WTC11 (cell line): ENCODE data around the gene FUBP3. TPM values are rescaled to one million over a fixed set of nuclear protein-coding genes. Genes with fewer than 3 reads are reported as not detected.

Experiments used
- ATAC-seq: fragments of 200-7000 bp; cut with Tn5 transposase; 2 replicates; pipeline ENCODE4 v1.10.0; 2021; ENCODE audit warnings: mild to moderate bottlenecking, moderate library complexity
- CTCF ChIA-PET: fragments of 300-600 bp; sonication (Branson Sonifier 250); formaldehyde crosslinking; loops from one replicate; lab custom pipeline; 2021; ENCODE audit warnings: antibody characterized with exemption; lab: Charles Lee
- POLR2A ChIA-PET: fragments of 350-600 bp; sonication (Branson Sonifier 250); formaldehyde crosslinking; loops from one replicate; lab custom pipeline; 2021; ENCODE audit warnings: antibody characterized with exemption; lab: Charles Lee
- DNase-seq: peaks from one replicate; pipeline ENCODE4 v3.0.0; 2021; ENCODE audit warnings: low spot score
- H3K27ac Mint-ChIP-seq: 2 replicates; pipeline ENCODE4 v1.8.0; 2021; ENCODE audit warnings: mixed read lengths
- H3K27me3 Mint-ChIP-seq: 2 replicates; pipeline ENCODE4 v1.8.0; 2021; ENCODE audit warnings: low read depth, mild to moderate bottlenecking, moderate library complexity, mixed read lengths
- H3K36me3 Mint-ChIP-seq: 2 replicates; pipeline ENCODE4 v1.8.0; 2021; ENCODE audit warnings: mixed read lengths
- H3K4me1 Mint-ChIP-seq: 2 replicates; pipeline ENCODE4 v1.8.0; 2022; ENCODE audit warnings: mixed read lengths
- H3K4me3 Mint-ChIP-seq: 2 replicates; pipeline ENCODE4 v1.8.0; 2021; ENCODE audit warnings: mild to moderate bottlenecking, moderate library complexity, mixed read lengths
- H3K9me3 Mint-ChIP-seq: 2 replicates; pipeline ENCODE4 v1.8.0; 2021; ENCODE audit warnings: mixed read lengths
- CBFB ChIP-seq: sonication (generic); formaldehyde crosslinking; IDR thresholded peaks from 2 replicates; pipeline ENCODE4 v1.8.1; 2022; ENCODE audit warnings: mild to moderate bottlenecking, low read depth, missing genetic modification reagents
- CREB1 ChIP-seq: sonication (generic); formaldehyde crosslinking; IDR thresholded peaks from 2 replicates; pipeline ENCODE4 v1.8.0; 2023; ENCODE audit warnings: mild to moderate bottlenecking, missing genetic modification reagents
- ETV6 ChIP-seq: sonication (generic); formaldehyde crosslinking; IDR thresholded peaks from 2 replicates; pipeline ENCODE4 v1.8.1; 2022; ENCODE audit warnings: mild to moderate bottlenecking, missing genetic modification reagents
- FOXK1 ChIP-seq: sonication (generic); formaldehyde crosslinking; IDR thresholded peaks from 2 replicates; pipeline ENCODE4 v1.8.0; 2022; ENCODE audit warnings: mild to moderate bottlenecking, moderate library complexity, missing genetic modification reagents
- FOXP1 ChIP-seq: sonication (generic); formaldehyde crosslinking; IDR thresholded peaks from 2 replicates; pipeline ENCODE4 v1.8.0; 2022; ENCODE audit warnings: missing genetic modification reagents, mild to moderate bottlenecking, moderate library complexity, borderline replicate concordance
- OVOL2 ChIP-seq: fragments of 250-450 bp; sonication (Bioruptor Pico); IDR thresholded peaks from 2 replicates; pipeline ENCODE4 v1.9.0; 2021; ENCODE audit warnings: mild to moderate bottlenecking, borderline replicate concordance
- PRRX2 ChIP-seq: fragments of 250-450 bp; sonication (Bioruptor Pico); IDR thresholded peaks from 2 replicates; pipeline ENCODE4 v1.8.0; 2021; ENCODE audit warnings: mild to moderate bottlenecking
- RELA ChIP-seq: sonication (generic); formaldehyde crosslinking; IDR thresholded peaks from 2 replicates; pipeline ENCODE4 v1.8.1; 2022; ENCODE audit warnings: missing genetic modification reagents, mild to moderate bottlenecking, borderline replicate concordance
- SMAD3 ChIP-seq: sonication (generic); formaldehyde crosslinking; IDR thresholded peaks from 2 replicates; pipeline ENCODE4 v1.8.0; 2022; ENCODE audit warnings: missing genetic modification reagents, mild to moderate bottlenecking, borderline replicate concordance
- TEAD4 ChIP-seq: sonication (generic); formaldehyde crosslinking; IDR thresholded peaks from 2 replicates; pipeline ENCODE4 v1.8.0; 2022; ENCODE audit warnings: mild to moderate bottlenecking, missing genetic modification reagents
- ZNF219 ChIP-seq: sonication (generic); formaldehyde crosslinking; IDR thresholded peaks from 2 replicates; pipeline ENCODE4 v1.8.0; 2023; ENCODE audit warnings: missing genetic modification reagents, mild to moderate bottlenecking, borderline replicate concordance
- ZNF416 ChIP-seq: fragments of 250-450 bp; sonication (Bioruptor Pico); IDR thresholded peaks from 2 replicates; pipeline ENCODE4 v1.9.0; 2021; ENCODE audit warnings: mild to moderate bottlenecking, inconsistent platforms
- ZNF423 ChIP-seq: fragments of 250-450 bp; sonication (Bioruptor Pico); IDR thresholded peaks from 2 replicates; pipeline ENCODE4 v2.1.2; 2022; ENCODE audit warnings: mild to moderate bottlenecking, moderate library complexity
- total RNA-seq: library from RNA; stranded (reverse); gene quantifications from 3 replicates; pipeline ENCODE4 v1.2.3, GENCODE V29; 2021
- TF ChIP-seq, protein P1 (sequence below): fragments of 250-450 bp; sonication (Bioruptor Pico); IDR thresholded peaks from 2 replicates; pipeline ENCODE4 v1.9.0; 2021; ENCODE audit warnings: mild to moderate bottlenecking
- TF ChIP-seq, protein P2 (sequence below): fragments of 250-450 bp; sonication (Bioruptor Pico); IDR thresholded peaks from 2 replicates; pipeline ENCODE4 v1.9.0; 2021; ENCODE audit warnings: mild to moderate bottlenecking, borderline replicate concordance
- TF ChIP-seq, protein P3 (sequence below): sonication (generic); formaldehyde crosslinking; IDR thresholded peaks from 2 replicates; pipeline ENCODE4 v1.8.1; 2022; ENCODE audit warnings: mild to moderate bottlenecking, missing genetic modification reagents, moderate library complexity, borderline replicate concordance
- TF ChIP-seq, protein P4 (sequence below): sonication (generic); formaldehyde crosslinking; IDR thresholded peaks from 2 replicates; pipeline ENCODE4 v1.8.1; 2023; ENCODE audit warnings: mild to moderate bottlenecking, missing genetic modification reagents, moderate library complexity
- TF ChIP-seq, protein P5 (sequence below): fragments of 200-600 bp; IDR thresholded peaks from 2 replicates; pipeline ENCODE4 v1.8.0; 2022; ENCODE audit warnings: antibody characterized with exemption

Gene FUBP3
- total RNA-seq, 1 experiment from 2014 or later = 83.0 TPM

DNA sequence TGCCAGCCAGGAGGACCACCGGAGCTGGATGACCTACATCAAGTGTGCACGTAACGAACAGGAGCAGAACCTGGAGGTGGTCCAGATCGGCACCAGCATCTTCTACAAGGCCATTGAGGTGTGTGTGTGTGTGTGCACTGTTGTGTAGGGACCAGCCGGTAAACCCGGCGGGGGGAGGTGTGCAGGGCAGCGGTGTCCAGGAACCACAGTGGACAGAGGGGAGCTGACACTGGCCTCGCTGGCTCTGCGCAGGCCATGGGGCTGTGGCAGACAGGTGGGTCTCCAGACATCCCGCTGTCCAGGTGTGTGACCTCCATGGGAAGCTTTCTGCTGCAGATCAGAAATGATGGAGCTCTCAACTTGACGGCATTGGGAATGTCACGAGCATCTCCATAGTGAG is 88.8 kb downstream of the FUBP3 start (continued):
- TF ChIP-seq, protein P1, sequence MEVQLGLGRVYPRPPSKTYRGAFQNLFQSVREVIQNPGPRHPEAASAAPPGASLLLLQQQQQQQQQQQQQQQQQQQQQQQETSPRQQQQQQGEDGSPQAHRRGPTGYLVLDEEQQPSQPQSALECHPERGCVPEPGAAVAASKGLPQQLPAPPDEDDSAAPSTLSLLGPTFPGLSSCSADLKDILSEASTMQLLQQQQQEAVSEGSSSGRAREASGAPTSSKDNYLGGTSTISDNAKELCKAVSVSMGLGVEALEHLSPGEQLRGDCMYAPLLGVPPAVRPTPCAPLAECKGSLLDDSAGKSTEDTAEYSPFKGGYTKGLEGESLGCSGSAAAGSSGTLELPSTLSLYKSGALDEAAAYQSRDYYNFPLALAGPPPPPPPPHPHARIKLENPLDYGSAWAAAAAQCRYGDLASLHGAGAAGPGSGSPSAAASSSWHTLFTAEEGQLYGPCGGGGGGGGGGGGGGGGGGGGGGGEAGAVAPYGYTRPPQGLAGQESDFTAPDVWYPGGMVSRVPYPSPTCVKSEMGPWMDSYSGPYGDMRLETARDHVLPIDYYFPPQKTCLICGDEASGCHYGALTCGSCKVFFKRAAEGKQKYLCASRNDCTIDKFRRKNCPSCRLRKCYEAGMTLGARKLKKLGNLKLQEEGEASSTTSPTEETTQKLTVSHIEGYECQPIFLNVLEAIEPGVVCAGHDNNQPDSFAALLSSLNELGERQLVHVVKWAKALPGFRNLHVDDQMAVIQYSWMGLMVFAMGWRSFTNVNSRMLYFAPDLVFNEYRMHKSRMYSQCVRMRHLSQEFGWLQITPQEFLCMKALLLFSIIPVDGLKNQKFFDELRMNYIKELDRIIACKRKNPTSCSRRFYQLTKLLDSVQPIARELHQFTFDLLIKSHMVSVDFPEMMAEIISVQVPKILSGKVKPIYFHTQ (CRISPR knock-in tag) = no peak
- no peak for TF ChIP-seq OVOL2 (CRISPR knock-in tag)

DNA sequence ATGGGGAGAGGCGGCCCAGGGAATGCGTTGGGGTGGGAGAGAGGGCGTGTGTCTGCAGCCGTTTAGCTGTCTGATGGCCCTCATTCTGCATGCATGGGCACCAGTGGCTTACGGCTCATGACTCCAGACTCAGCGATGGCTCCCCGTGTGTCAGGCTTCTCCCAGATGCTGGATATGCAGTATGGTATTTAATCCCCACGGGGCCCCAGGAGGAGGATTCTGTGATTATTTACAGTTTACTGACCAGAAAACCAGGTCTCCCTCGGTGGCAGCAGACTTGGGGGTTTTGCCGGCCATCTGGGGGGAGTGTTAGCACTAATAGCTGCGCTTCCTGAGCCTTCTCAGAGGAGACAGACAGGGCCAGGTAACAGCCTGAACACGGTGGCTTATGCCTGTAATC is 89.3 kb downstream of the FUBP3 start:
- Mint-ChIP-seq H3K4me1 (peaks cover 11% of the 10 kb centered on the region), H3K27me3 (peaks cover 76% of the 10 kb centered on the region), H3K27ac (no peak overlapping the region), H3K36me3 (peaks cover 3% of the 10 kb centered on the region; the same call in 1 of the 2 replicates), H3K9me3 (no peaks in the 10 kb centered on the region), H3K4me3 (no peak overlapping the region)
- TF ChIP-seq FOXP1 (CRISPR knock-in tag) = no peak
- TF ChIP-seq ZNF423 = no peak
- no peak for TF ChIP-seq CREB1
- no peak for TF ChIP-seq CBFB (CRISPR knock-in tag)
- TF ChIP-seq, protein P2, sequence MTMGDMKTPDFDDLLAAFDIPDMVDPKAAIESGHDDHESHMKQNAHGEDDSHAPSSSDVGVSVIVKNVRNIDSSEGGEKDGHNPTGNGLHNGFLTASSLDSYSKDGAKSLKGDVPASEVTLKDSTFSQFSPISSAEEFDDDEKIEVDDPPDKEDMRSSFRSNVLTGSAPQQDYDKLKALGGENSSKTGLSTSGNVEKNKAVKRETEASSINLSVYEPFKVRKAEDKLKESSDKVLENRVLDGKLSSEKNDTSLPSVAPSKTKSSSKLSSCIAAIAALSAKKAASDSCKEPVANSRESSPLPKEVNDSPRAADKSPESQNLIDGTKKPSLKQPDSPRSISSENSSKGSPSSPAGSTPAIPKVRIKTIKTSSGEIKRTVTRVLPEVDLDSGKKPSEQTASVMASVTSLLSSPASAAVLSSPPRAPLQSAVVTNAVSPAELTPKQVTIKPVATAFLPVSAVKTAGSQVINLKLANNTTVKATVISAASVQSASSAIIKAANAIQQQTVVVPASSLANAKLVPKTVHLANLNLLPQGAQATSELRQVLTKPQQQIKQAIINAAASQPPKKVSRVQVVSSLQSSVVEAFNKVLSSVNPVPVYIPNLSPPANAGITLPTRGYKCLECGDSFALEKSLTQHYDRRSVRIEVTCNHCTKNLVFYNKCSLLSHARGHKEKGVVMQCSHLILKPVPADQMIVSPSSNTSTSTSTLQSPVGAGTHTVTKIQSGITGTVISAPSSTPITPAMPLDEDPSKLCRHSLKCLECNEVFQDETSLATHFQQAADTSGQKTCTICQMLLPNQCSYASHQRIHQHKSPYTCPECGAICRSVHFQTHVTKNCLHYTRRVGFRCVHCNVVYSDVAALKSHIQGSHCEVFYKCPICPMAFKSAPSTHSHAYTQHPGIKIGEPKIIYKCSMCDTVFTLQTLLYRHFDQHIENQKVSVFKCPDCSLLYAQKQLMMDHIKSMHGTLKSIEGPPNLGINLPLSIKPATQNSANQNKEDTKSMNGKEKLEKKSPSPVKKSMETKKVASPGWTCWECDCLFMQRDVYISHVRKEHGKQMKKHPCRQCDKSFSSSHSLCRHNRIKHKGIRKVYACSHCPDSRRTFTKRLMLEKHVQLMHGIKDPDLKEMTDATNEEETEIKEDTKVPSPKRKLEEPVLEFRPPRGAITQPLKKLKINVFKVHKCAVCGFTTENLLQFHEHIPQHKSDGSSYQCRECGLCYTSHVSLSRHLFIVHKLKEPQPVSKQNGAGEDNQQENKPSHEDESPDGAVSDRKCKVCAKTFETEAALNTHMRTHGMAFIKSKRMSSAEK = no peak
- TF ChIP-seq, protein P3, sequence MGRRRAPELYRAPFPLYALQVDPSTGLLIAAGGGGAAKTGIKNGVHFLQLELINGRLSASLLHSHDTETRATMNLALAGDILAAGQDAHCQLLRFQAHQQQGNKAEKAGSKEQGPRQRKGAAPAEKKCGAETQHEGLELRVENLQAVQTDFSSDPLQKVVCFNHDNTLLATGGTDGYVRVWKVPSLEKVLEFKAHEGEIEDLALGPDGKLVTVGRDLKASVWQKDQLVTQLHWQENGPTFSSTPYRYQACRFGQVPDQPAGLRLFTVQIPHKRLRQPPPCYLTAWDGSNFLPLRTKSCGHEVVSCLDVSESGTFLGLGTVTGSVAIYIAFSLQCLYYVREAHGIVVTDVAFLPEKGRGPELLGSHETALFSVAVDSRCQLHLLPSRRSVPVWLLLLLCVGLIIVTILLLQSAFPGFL = no peak
- TF ChIP-seq RELA (CRISPR knock-in tag) = no peak
- TF ChIP-seq ETV6 (CRISPR knock-in tag) = no peak
- TF ChIP-seq ZNF416 (CRISPR knock-in tag) = no peak
- no peak for TF ChIP-seq SMAD3
- TF ChIP-seq ZNF219 = no peak
- TF ChIP-seq, protein P4, sequence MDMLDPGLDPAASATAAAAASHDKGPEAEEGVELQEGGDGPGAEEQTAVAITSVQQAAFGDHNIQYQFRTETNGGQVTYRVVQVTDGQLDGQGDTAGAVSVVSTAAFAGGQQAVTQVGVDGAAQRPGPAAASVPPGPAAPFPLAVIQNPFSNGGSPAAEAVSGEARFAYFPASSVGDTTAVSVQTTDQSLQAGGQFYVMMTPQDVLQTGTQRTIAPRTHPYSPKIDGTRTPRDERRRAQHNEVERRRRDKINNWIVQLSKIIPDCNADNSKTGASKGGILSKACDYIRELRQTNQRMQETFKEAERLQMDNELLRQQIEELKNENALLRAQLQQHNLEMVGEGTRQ (CRISPR knock-in tag) = no peak
- TF ChIP-seq PRRX2 (CRISPR knock-in tag) = no peak
- TF ChIP-seq, protein P5, sequence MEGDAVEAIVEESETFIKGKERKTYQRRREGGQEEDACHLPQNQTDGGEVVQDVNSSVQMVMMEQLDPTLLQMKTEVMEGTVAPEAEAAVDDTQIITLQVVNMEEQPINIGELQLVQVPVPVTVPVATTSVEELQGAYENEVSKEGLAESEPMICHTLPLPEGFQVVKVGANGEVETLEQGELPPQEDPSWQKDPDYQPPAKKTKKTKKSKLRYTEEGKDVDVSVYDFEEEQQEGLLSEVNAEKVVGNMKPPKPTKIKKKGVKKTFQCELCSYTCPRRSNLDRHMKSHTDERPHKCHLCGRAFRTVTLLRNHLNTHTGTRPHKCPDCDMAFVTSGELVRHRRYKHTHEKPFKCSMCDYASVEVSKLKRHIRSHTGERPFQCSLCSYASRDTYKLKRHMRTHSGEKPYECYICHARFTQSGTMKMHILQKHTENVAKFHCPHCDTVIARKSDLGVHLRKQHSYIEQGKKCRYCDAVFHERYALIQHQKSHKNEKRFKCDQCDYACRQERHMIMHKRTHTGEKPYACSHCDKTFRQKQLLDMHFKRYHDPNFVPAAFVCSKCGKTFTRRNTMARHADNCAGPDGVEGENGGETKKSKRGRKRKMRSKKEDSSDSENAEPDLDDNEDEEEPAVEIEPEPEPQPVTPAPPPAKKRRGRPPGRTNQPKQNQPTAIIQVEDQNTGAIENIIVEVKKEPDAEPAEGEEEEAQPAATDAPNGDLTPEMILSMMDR = no peak
- TF ChIP-seq FOXK1 (CRISPR knock-in tag) = no peak
- no peak for TF ChIP-seq TEAD4 (CRISPR knock-in tag)
- ATAC-seq = no peak
- CTCF ChIA-PET = interaction anchor here (1.2 to 5.2 kb wide), 2 partner anchors 14 to 16 kb away, joined by 4 to 24 read pairs; no protein-coding TSS in a partner anchor
- POLR2A ChIA-PET = interaction anchor here (0.5 kb wide), 1 partner anchor 524 kb away, joined by 3 read pairs; no protein-coding TSS in a partner anchor
- DNase-seq = no peak
